ENCODE data around the gene AWAT1.
"Not testable (repeated sequence)": the region's sequence is repeated elsewhere in the genome, so short reads cannot be mapped to it uniquely, and the experiment has no call there.

Gene AWAT1

GRCh38 chrX:70234355-70234754, at the start of gene AWAT1:
TSS of gene AWAT1 (plus strand) at chrX:70234655. CDS start at chrX:70234696, 41 bp downstream.
- no peak for DNase-seq (ENCODE audit: low spot score)

- DNase-seq (ENCODE audit: low spot score) = no peak
Observed at GRCh38 chrX:70190225-70190624, 44.2 kb upstream of the AWAT1 start.

- DNase-seq (ENCODE audit: low spot score) = peak; percentile 37
Observed at GRCh38 chrX:70196961-70197720, 37.3 kb upstream of the AWAT1 start.

GRCh38 chrX:70201732-70202131, 32.7 kb upstream of the AWAT1 start:
- DNase-seq (ENCODE audit: low spot score) = no peak

GRCh38 chrX:70208479-70208878, 26.0 kb upstream of the AWAT1 start:
- DNase-seq (ENCODE audit: low spot score) = no peak

GRCh38 chrX:70209570-70209969, 24.9 kb upstream of the AWAT1 start:
- DNase-seq (ENCODE audit: low spot score) = not testable (repeated sequence)

- DNase-seq (ENCODE audit: low spot score) = no peak
Observed at GRCh38 chrX:70219938-70220764, 14.3 kb upstream of the AWAT1 start.

- no peak for DNase-seq (ENCODE audit: low spot score)
Observed at GRCh38 chrX:70226048-70226447, 8.4 kb upstream of the AWAT1 start.

- DNase-seq (ENCODE audit: low spot score) = no peak
Observed at GRCh38 chrX:70226687-70227086, 7.8 kb upstream of the AWAT1 start.

GRCh38 chrX:70231666-70232065, 2.8 kb upstream of the AWAT1 start:
- no peak for DNase-seq (ENCODE audit: low spot score)

GRCh38 chrX:70240751-70241150, 6.3 kb downstream of the AWAT1 start:
- no peak for DNase-seq (ENCODE audit: low spot score)

GRCh38 chrX:70241501-70241900, 7.0 kb downstream of the AWAT1 start:
- no peak for DNase-seq (ENCODE audit: low spot score)

- not testable (repeated sequence) for DNase-seq (ENCODE audit: low spot score)
Observed at GRCh38 chrX:70243601-70244000, 9.1 kb downstream of the AWAT1 start.

- no peak for DNase-seq (ENCODE audit: low spot score)
Observed at GRCh38 chrX:70244881-70245280, 10.4 kb downstream of the AWAT1 start.

GRCh38 chrX:70247252-70247651, 12.8 kb downstream of the AWAT1 start:
- DNase-seq (ENCODE audit: low spot score) = no peak

GRCh38 chrX:70252491-70252890, 18.0 kb downstream of the AWAT1 start:
- no peak for DNase-seq (ENCODE audit: low spot score)

GRCh38 chrX:70253377-70254062, 19.1 kb downstream of the AWAT1 start:
- no peak for DNase-seq (ENCODE audit: low spot score)

GRCh38 chrX:70254063-70254400, 19.6 kb downstream of the AWAT1 start:
- no peak for DNase-seq (ENCODE audit: low spot score)

- DNase-seq (ENCODE audit: low spot score) = no peak
Observed at GRCh38 chrX:70254909-70255308, 20.5 kb downstream of the AWAT1 start.

- no peak for DNase-seq (ENCODE audit: low spot score)
Observed at GRCh38 chrX:70255452-70255851, 21.0 kb downstream of the AWAT1 start.

- DNase-seq (ENCODE audit: low spot score) = no peak
Observed at GRCh38 chrX:70257423-70258288, 23.2 kb downstream of the AWAT1 start.

- no peak for DNase-seq (ENCODE audit: low spot score)
Observed at GRCh38 chrX:70260104-70260503, 25.6 kb downstream of the AWAT1 start, which contains the start of gene P2RY4. TSS of gene P2RY4 (minus strand) at chrX:70260204. CDS start at chrX:70259624, 580 bp downstream.

Data from cerebellar cortex (tissue), 1 donor.